Right lobe of liver (tissue), 6 donors: ENCODE results near the gene TENM4. TPM values are rescaled to one million over a fixed set of nuclear protein-coding genes. Genes with fewer than 3 reads are reported as not detected.
A peak's percentile ranks its signal among the peaks of the same experiment; 100 is the strongest.

Experiments used
- ATAC-seq, 4 donors: fragments of 200-7000 bp; cut with Tn5 transposase; one replicate each; pipeline ENCODE4 v1.9.1; 2020; ENCODE audit warnings: mild to moderate bottlenecking in 4 of 4, moderate library complexity in 4 of 4
- DNase-seq, 3 donors: peaks; one replicate each; pipeline ENCODE4 v3.0.0-alpha.2; 2020
- H3K27ac ChIP-seq, 3 donors: fragments of 200-600 bp; one replicate each; pipeline ENCODE4 v1.8.0; 2022
- H3K27me3 ChIP-seq, 2 donors: fragments of 200-600 bp; one replicate each; pipeline ENCODE4 v1.8.0; 2022
- H3K36me3 ChIP-seq, 4 donors: fragments of 200-600 bp; sonication (generic) in 1 of 4; one replicate each; pipeline versions ENCODE4 v1.5.1 to v1.8.0; 2017 to 2022; ENCODE audit warnings: control low read depth in 1 of 4
- H3K4me1 ChIP-seq, 4 donors: fragments of 200-600 bp; sonication (generic) in 1 of 4; one replicate each; pipeline versions ENCODE4 v1.5.1 to v1.8.0; 2017 to 2022; ENCODE audit warnings: control low read depth in 1 of 4
- H3K4me3 ChIP-seq, 3 donors: fragments of 200-600 bp; one replicate each; pipeline ENCODE4 v1.8.0; 2022
- H3K9me3 ChIP-seq, 4 donors: fragments of 200-600 bp; sonication (generic) in 1 of 4; one replicate each; pipeline versions ENCODE4 v1.5.1 to v1.8.0; 2017 to 2022; ENCODE audit warnings: control low read depth in 1 of 4
- CTCF ChIP-seq, 4 donors: fragments of 200-600 bp in 3 of 4; fragments of 450-650 bp in 1 of 4; IDR thresholded peaks; one replicate each; pipeline versions ENCODE4 v1.5.1 to v1.8.0; 2016 to 2022; ENCODE audit warnings: antibody characterized with exemption in 4 of 4, mild to moderate bottlenecking in 2 of 4
- POLR2A ChIP-seq: fragments of 450-650 bp; IDR thresholded peaks from one replicate; pipeline ENCODE4 v1.6.1; 2017; ENCODE audit warnings: antibody characterized with exemption, mild to moderate bottlenecking
- WGBS: methylation state at CpG from one replicate; pipeline ENCODE4 v1.1.6; 2018; ENCODE audit warnings: low coverage, low lambda C conversion rate; ENCODE audit not compliant: insufficient coverage; ENCODE audit errors: missing lambda C conversion rate; 5-methylcytosine and 5-hydroxymethylcytosine counted together
- intact Hi-C, 2 donors: fragments of 100-400 bp; cut with DNase I; formaldehyde crosslinking; loops; one replicate each; pipeline versions ENCODE4 v1.11.2 to v1.14.1; 2022
- total RNA-seq, 6 experiments: library from RNA; depleted of rRNA in 2 of 6; stranded (reverse); fragments of >200 nt in 2 of 6; fragmentation: NEBNext Ultra II Directional in 3 of 6; extraction: Animal tissue kit (Norgen Biotek cat#: 25700) in 3 of 6; gene quantifications; one replicate each; pipeline versions ENCODE4 v1.1.0 to v1.2.4, GENCODE V29; 2016 to 2023
- donor health status: DM: no; HTN: yes; CAD: no.
- donor health status: DM: no; HTN: no; CAD: no.
- donor health status: DM: no; HTN: no; CAD: no.
- donor health status: DM: no; HTN: yes; CAD: no.
- donor health status: DM: no; HTN: yes; CAD: no.

Gene TENM4
- total RNA-seq, 6 experiments from 2014 or later = 0.04 to 0.58 (median 0.14) TPM; not detected in 2

- Histone ChIP-seq H3K4me1 (no peaks in the 10 kb centered on the region), H3K9me3 (no peaks in the 10 kb centered on the region), H3K27ac (no peak overlapping the region), H3K27me3 (no peaks in the 10 kb centered on the region), H3K4me3 (no peak overlapping the region), H3K36me3 (no peaks in the 10 kb centered on the region)
- intact Hi-C loops = no loop called here
- ATAC-seq (peak; percentile 25 to 69 (median 46)), DNase-seq (peak in 1 of 3 donors; percentile 55)
- WGBS = 25% methylated on average over 2 of the region's 2 CpGs
- TF ChIP-seq POLR2A = no peak
- TF ChIP-seq CTCF (IDR thresholded peaks at IDR 0.05) = no peak
Measured at GRCh38 chr11:78806214-78807004, 634.4 kb downstream of the TENM4 start.

- ATAC-seq (no peak), DNase-seq (no peak)
- WGBS = 87% methylated on average over 8 of the region's 9 CpGs
- intact Hi-C loops = no loop called here
- Histone ChIP-seq H3K27me3 (no peaks in the 10 kb centered on the region), H3K4me1 (no peaks in the 10 kb centered on the region), H3K36me3 (no peaks in the 10 kb centered on the region), H3K27ac (no peak overlapping the region), H3K9me3 (no peaks in the 10 kb centered on the region), H3K4me3 (no peak overlapping the region)
- TF ChIP-seq POLR2A = no peak
- TF ChIP-seq CTCF (IDR thresholded peaks at IDR 0.05) = no peak
Measured at GRCh38 chr11:78804991-78805390, 635.8 kb downstream of the TENM4 start.

- DNase-seq = no peak
- intact Hi-C loops = no loop called here
- Histone ChIP-seq H3K4me1 (no peaks in the 10 kb centered on the region), H3K27me3 (no peaks in the 10 kb centered on the region), H3K36me3 (no peaks in the 10 kb centered on the region), H3K4me3 (no peak overlapping the region), H3K9me3 (no peaks in the 10 kb centered on the region), H3K27ac (no peak overlapping the region)
- ATAC-seq = no peak
- no peak for TF ChIP-seq CTCF (IDR thresholded peaks at IDR 0.05)
- no peak for TF ChIP-seq POLR2A
- WGBS = 84% methylated on average over 3 of the region's 3 CpGs
Measured at GRCh38 chr11:78803995-78804394, 636.8 kb downstream of the TENM4 start.

- no peaks in the 10 kb centered on the region for H3K9me3 ChIP-seq
- no peak for DNase-seq
- H3K4me1 ChIP-seq = no peaks in the 10 kb centered on the region
- H3K27ac ChIP-seq = peak overlapping the region in 2 of 3 donors; percentile 25 to 61
- H3K36me3 ChIP-seq = no peaks in the 10 kb centered on the region
- intact Hi-C loops = no loop called here
- no peak overlapping the region for H3K4me3 ChIP-seq
- whole genome bisulfite sequencing = 61% methylated on average over 8 of the region's 11 CpGs
- H3K27me3 ChIP-seq = no peaks in the 10 kb centered on the region
- no peak for TF ChIP-seq POLR2A
- TF ChIP-seq CTCF (IDR thresholded peaks at IDR 0.05) = no peak
- peak in 1 of 4 donors; percentile 6 for ATAC-seq
Measured at GRCh38 chr11:78802058-78802761, 638.6 kb downstream of the TENM4 start.
